ENCODE data around the gene C10orf67.

C10orf67 gene

GRCh38 chr10:23156447-23157150, 188.0 kb downstream of the C10orf67 start:
- DNase-seq (ENCODE audit: low read depth) = no peak
- no peak for TF ChIP-seq CTCF (IDR thresholded peaks at IDR 0.05; ENCODE audit: control insufficient read depth, insufficient read depth, low read depth, low read length, missing control alignments)
- H3K4me3 ChIP-seq (ENCODE audit: control insufficient read depth, low read depth, low read length) = no peak overlapping the region

- H3K4me3 ChIP-seq (ENCODE audit: control insufficient read depth, low read depth, low read length) = no peak overlapping the region
- TF ChIP-seq CTCF (IDR thresholded peaks at IDR 0.05; ENCODE audit: control insufficient read depth, insufficient read depth, low read depth, low read length, missing control alignments) = no peak
- no peak for DNase-seq (ENCODE audit: low read depth)
Observed at GRCh38 chr10:23155169-23155568, 189.4 kb downstream of the C10orf67 start.
